Stimulated activated CD4-positive, alpha-beta T cell treated with anti-CD3 and anti-CD28 coated beads, TNF-alpha, amount 100 ng/mL, for 24 hours (primary cell): ENCODE data around the gene PRKG1.

Experiments
- DNase-seq, 3 experiments: peaks; one replicate each; pipeline ENCODE4 v3.0.0-alpha.2; 2020; ENCODE audit warnings: low read depth in 3 of 3

The PRKG1 gene

GRCh38 chr10:51924359-51924758, 850.1 kb downstream of the PRKG1 start:
- no peak for DNase-seq

GRCh38 chr10:51926337-51926736, 852.0 kb downstream of the PRKG1 start:
- DNase-seq: no peak

- DNase-seq: no peak
Observed at GRCh38 chr10:51928162-51928561, 853.9 kb downstream of the PRKG1 start.

- DNase-seq: no peak
Observed at GRCh38 chr10:51932530-51932929, 858.2 kb downstream of the PRKG1 start.

- DNase-seq: no peak
Observed at GRCh38 chr10:51934373-51934772, 860.1 kb downstream of the PRKG1 start.

GRCh38 chr10:51935341-51935740, 861.1 kb downstream of the PRKG1 start:
- no peak for DNase-seq

GRCh38 chr10:51937308-51938140, 863.2 kb downstream of the PRKG1 start:
- DNase-seq: no peak

- DNase-seq: no peak
Observed at GRCh38 chr10:51950371-51950995, 876.2 kb downstream of the PRKG1 start.

GRCh38 chr10:51950996-51951555, 876.8 kb downstream of the PRKG1 start:
- DNase-seq: no peak

- no peak for DNase-seq
Observed at GRCh38 chr10:51951601-51952000, 877.3 kb downstream of the PRKG1 start.

GRCh38 chr10:51952056-51952455, 877.8 kb downstream of the PRKG1 start:
- no peak for DNase-seq

- DNase-seq: no peak
Observed at GRCh38 chr10:51955696-51956095, 881.4 kb downstream of the PRKG1 start.

- DNase-seq: no peak
Observed at GRCh38 chr10:51956822-51957221, 882.5 kb downstream of the PRKG1 start.

- no peak for DNase-seq
Observed at GRCh38 chr10:51960494-51960895, 886.2 kb downstream of the PRKG1 start.

- DNase-seq: no peak
Observed at GRCh38 chr10:51961401-51961800, 887.1 kb downstream of the PRKG1 start.

- no peak for DNase-seq
Observed at GRCh38 chr10:51964630-51965029, 890.3 kb downstream of the PRKG1 start.

- no peak for DNase-seq
Observed at GRCh38 chr10:51965451-51965850, 891.2 kb downstream of the PRKG1 start.

- no peak for DNase-seq
Observed at GRCh38 chr10:51972733-51973346, 898.6 kb downstream of the PRKG1 start.

- no peak for DNase-seq
Observed at GRCh38 chr10:51980752-51981151, 906.5 kb downstream of the PRKG1 start.

GRCh38 chr10:51981731-51982130, 907.4 kb downstream of the PRKG1 start:
- no peak for DNase-seq

GRCh38 chr10:51983481-51983880, 909.2 kb downstream of the PRKG1 start:
- DNase-seq: no peak

GRCh38 chr10:51985336-51985735, 911.0 kb downstream of the PRKG1 start:
- DNase-seq: no peak

- no peak for DNase-seq
Observed at GRCh38 chr10:51986516-51986915, 912.2 kb downstream of the PRKG1 start.
